ENCODE measurements around the gene RDH13. TPM values are rescaled to one million over a fixed set of nuclear protein-coding genes. Genes with fewer than 3 reads are reported as not detected.

The RDH13 gene
- total and polyA plus RNA-seq, 4 experiments from 2014 or later = 3.3 to 27.4 (median 19.8) TPM

DNA sequence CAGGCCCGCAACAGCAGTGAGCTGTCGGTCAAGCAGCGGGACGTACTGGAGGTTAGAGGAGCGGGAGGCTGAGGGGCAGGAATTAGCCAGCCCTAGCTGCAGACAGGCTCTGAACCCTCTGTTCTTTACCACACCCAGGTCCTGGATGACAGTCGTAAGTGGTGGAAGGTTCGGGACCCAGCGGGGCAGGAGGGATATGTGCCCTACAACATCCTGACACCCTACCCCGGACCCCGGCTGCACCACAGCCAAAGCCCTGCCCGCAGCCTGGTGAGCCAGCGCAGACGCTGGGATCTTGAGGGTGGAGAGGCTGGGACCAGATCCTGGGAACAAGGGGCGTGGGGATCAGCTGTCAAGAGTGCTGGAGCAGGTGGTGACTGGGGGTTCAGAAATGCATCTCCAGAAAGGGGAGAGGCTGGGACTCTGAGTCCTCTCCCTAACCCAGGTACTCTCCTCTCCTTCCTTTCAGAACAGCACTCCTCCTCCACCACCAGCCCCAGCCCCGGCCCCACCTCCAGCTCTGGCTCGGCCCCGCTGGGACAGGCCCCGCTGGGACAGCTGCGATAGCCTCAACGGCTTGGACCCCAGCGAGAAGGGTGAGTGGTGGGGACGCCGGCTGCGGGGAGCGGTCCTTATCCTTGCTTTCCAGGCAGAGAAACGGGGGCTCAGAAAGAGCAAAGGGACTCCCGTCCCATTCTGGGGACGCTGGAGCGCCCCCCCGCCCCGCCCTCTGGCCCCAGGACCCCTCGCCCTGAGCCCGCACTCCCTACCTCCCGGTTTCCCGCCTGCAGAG is 23.2 kb upstream of the RDH13 start:
- H3K9me3 Mint-ChIP-seq = peaks cover 0 to 2% (median 0%) of the 10 kb centered on the region in 8 donors
- peak overlapping the region in 4 of 8 donors; percentile 24 to 66 (median 29) for H3K4me3 Mint-ChIP-seq
- POLR2A ChIA-PET (ENCODE audit: partially characterized antibody) = interaction anchor here (0.7 to 2.9 kb wide), 4 partner anchors 23 to 547 kb away, joined by 3 to 12 read pairs (median 4); partner anchors contain the start of genes KMT5C, PPP1R12C and RDH13
- Histone ChIP-seq H3K4me3 (ENCODE audit: low read length in 2 of 2) (no peak overlapping the region), H3K27ac (ENCODE audit: low read depth, low read length) (no peak overlapping the region), H3K36me3 (ENCODE audit: insufficient read depth, low read length) (no peaks in the 10 kb centered on the region), H3K9me3 (ENCODE audit: control insufficient read depth in 1 of 2, low read length in 2 of 2) (no peaks in the 10 kb centered on the region), H3K27me3 (ENCODE audit: insufficient read depth, low read length) (peaks cover 12% of the 10 kb centered on the region), H3K4me1 (ENCODE audit: insufficient read depth, low read length) (peaks cover 34% of the 10 kb centered on the region)
- no peak for DNase-seq
- CTCF ChIA-PET (ENCODE audit: partially characterized antibody) = no interaction called here
- peaks cover 11% of the 10 kb centered on the region in 2 donors for H3K36me3 Mint-ChIP-seq
- intact Hi-C loops (cut with micrococcal nuclease) = no loop called here
- peaks cover 27 to 49% of the 10 kb centered on the region in 2 donors for H3K27me3 Mint-ChIP-seq
- peaks cover 15 to 50% (median 28%) of the 10 kb centered on the region in 4 donors for H3K4me1 Mint-ChIP-seq
- H3K27ac Mint-ChIP-seq = peak overlapping the region in 1 of 7 donors; percentile 53

DNA sequence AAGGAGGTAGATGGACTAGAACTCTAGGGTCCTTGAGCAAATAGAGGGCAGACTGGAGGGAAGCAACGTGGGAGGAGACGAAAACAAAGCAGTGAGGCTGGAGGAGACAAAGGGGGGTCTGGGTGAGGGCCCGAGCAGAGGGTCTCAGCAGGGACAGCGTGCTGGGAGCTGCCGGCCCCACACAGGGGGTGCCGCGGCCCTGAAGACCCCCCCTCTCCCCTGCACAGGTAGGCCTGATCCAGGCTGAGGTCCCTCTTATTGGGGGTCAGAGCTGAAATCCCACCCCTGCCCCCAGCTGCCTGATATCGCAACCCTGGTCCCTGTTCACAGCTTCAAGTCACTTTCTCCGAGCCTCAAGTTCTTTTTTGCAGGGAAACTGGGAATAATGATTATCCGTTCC is 21.5 kb upstream of the RDH13 start:
- Mint-ChIP-seq H3K9me3 (peaks cover 0 to 5% (median 0%) of the 10 kb centered on the region in 8 donors), H3K27ac (no peak overlapping the region), H3K36me3 (no peaks in the 10 kb centered on the region), H3K27me3 (peaks cover 30 to 61% of the 10 kb centered on the region in 2 donors), H3K4me1 (peaks cover 22 to 58% (median 39%) of the 10 kb centered on the region in 4 donors), H3K4me3 (peak overlapping the region in 1 of 8 donors; percentile 25)
- Histone ChIP-seq H3K9me3 (ENCODE audit: control insufficient read depth in 1 of 2, low read length in 2 of 2) (no peaks in the 10 kb centered on the region), H3K4me3 (ENCODE audit: low read length in 2 of 2) (no peak overlapping the region), H3K27ac (ENCODE audit: low read depth, low read length) (no peak overlapping the region), H3K36me3 (ENCODE audit: insufficient read depth, low read length) (no peaks in the 10 kb centered on the region), H3K4me1 (ENCODE audit: insufficient read depth, low read length) (peaks cover 45% of the 10 kb centered on the region), H3K27me3 (ENCODE audit: insufficient read depth, low read length) (peaks cover 12% of the 10 kb centered on the region)
- ChIA-PET CTCF (ENCODE audit: partially characterized antibody) (no interaction called here), POLR2A (ENCODE audit: partially characterized antibody) (interaction anchor here (1.4 kb wide), 1 partner anchor 21 kb away, joined by 3 read pairs; no protein-coding TSS in a partner anchor)
- intact Hi-C loops (cut with micrococcal nuclease) = no loop called here
- DNase-seq = no peak

DNA sequence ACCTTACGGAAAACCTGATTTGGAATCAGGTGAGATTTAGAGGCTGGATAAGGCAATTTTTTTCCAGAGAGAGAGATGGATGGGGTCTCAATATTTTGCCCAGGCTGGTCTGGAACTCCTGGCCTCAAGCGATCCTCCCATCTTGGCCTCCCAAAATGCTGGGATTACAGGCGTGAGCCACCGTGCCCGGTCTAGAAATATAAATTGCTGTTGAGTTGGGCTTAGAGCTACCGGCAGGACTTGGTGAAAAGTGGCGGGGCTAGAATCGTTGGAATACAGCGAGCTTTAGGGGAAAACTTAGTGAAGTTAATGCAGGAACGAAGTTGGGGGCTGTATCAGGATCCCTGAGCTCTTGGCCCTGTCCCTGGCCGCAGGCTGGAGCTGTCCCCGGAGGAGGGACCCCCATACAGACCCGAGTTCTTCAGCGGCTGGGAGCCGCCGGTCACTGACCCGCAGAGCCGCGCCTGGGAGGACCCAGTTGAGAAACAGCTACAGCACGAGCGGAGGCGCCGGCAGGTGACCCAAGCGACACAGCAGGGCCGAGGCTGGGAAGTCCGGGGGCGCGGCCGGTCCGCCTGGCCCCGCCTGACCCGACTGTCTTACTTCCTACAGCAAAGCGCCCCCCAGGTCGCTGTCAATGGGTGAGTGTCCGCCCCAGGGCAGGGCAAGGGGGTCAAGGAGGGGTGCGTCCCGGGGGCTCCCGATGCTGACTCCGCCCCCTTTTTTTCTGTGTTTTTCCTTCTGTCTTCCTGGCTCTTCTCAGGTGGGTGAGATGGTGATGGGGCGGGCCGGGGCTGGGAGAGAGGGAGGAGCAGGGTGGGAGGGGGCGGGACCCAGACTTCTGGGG is 20.3 kb upstream of the RDH13 start:
- Mint-ChIP-seq H3K27ac (peak overlapping the region in 2 of 7 donors; percentile 55 to 68), H3K4me1 (peaks cover 20 to 51% (median 35%) of the 10 kb centered on the region in 4 donors), H3K27me3 (peaks cover 26 to 55% of the 10 kb centered on the region in 2 donors), H3K4me3 (peak overlapping the region in 5 of 8 donors; percentile 67 to 84 (median 78)), H3K36me3 (no peaks in the 10 kb centered on the region), H3K9me3 (peaks cover 0 to 3% (median under 1%) of the 10 kb centered on the region in 8 donors)
- H3K27ac ChIP-seq (ENCODE audit: low read depth, low read length) = no peak overlapping the region
- peaks cover 43% of the 10 kb centered on the region for H3K4me1 ChIP-seq (ENCODE audit: insufficient read depth, low read length)
- CTCF ChIA-PET (ENCODE audit: partially characterized antibody) = no interaction called here
- no peak overlapping the region for H3K4me3 ChIP-seq (ENCODE audit: low read length in 2 of 2)
- POLR2A ChIA-PET (ENCODE audit: partially characterized antibody) = interaction anchor here (0.7 to 1.4 kb wide), 2 partner anchors 20 to 35 kb away, joined by 3 to 5 read pairs; partner anchors contain the start of gene PPP1R12C
- intact Hi-C loops (cut with micrococcal nuclease) = no loop called here
- no peaks in the 10 kb centered on the region for H3K36me3 ChIP-seq (ENCODE audit: insufficient read depth, low read length)
- no peak for DNase-seq
- peaks cover 12% of the 10 kb centered on the region for H3K27me3 ChIP-seq (ENCODE audit: insufficient read depth, low read length)
- no peaks in the 10 kb centered on the region for H3K9me3 ChIP-seq (ENCODE audit: control insufficient read depth in 1 of 2, low read length in 2 of 2)

DNA sequence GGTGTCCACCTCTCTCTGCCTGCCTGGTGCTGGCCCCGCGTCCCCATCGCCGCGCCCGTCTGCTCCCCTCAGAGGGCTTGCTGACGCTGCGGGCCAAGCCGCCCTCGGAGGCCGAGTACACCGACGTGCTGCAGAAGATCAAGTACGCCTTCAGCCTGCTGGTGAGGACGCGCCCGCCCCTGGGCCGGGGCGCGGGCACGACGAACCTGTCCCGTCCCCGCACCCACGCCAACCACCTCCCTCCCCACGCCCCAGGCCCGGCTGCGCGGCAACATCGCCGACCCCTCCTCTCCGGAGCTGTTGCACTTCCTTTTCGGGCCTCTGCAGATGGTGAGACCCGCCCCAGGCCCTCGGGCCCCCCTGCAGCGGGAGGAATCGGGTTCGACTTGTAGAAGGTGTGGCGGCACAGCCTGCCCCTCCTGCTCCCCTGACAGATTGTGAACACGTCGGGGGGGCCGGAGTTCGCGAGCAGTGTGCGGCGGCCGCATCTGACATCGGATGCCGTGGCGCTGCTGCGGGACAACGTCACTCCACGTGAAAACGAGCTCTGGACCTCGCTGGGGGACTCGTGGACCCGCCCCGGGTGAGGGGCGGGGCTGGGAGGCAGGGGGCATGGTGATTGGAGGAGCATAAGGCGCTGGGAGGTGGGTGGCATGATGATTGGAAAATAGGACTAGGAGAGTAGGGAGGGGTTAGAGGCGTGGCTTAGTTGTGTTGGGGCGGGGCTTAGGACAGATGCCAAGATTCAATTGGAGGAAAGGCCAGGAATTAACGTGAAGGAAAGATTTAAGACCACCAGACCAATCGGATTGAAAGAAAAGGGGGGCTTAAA is 19.3 kb upstream of the RDH13 start:
- intact Hi-C loops (cut with micrococcal nuclease) = no loop called here
- Mint-ChIP-seq H3K27me3 (peaks cover 18 to 46% of the 10 kb centered on the region in 2 donors), H3K36me3 (no peaks in the 10 kb centered on the region), H3K4me1 (peaks cover 13 to 41% (median 26%) of the 10 kb centered on the region in 4 donors), H3K4me3 (peak overlapping the region; percentile 60 to 84 (median 70)), H3K27ac (peak overlapping the region in 1 of 7 donors; percentile 68), H3K9me3 (peaks cover 0 to 3% (median under 1%) of the 10 kb centered on the region in 8 donors)
- POLR2A ChIA-PET (ENCODE audit: partially characterized antibody) = interaction anchor here (2.5 to 3.4 kb wide), 2 partner anchors 19 to 35 kb away, joined by 13 to 20 read pairs; partner anchors contain the start of genes PPP1R12C and RDH13
- peak overlapping the region; percentile 11 to 77 for H3K4me3 ChIP-seq (ENCODE audit: low read length in 2 of 2)
- H3K4me1 ChIP-seq (ENCODE audit: insufficient read depth, low read length) = peaks cover 33% of the 10 kb centered on the region
- no peaks in the 10 kb centered on the region for H3K9me3 ChIP-seq (ENCODE audit: control insufficient read depth in 1 of 2, low read length in 2 of 2)
- no peak overlapping the region for H3K27ac ChIP-seq (ENCODE audit: low read depth, low read length)
- H3K27me3 ChIP-seq (ENCODE audit: insufficient read depth, low read length) = peaks cover 4% of the 10 kb centered on the region
- H3K36me3 ChIP-seq (ENCODE audit: insufficient read depth, low read length) = no peaks in the 10 kb centered on the region
- peak; percentile 21 to 66 (median 26) for DNase-seq
- CTCF ChIA-PET (ENCODE audit: partially characterized antibody) = no interaction called here

DNA sequence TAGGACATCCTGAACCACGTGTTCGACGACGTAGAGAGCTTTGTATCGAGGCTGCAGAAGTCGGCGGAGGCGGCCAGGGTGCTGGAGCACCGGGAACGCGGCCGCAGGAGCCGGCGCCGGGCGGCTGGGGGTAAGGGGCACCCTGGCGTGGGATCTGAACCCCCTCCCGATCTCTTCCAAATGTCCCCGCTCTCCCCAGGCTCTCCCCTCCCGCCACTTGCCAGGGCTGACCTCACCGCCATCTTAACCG is 18.7 kb upstream of the RDH13 start:
- Mint-ChIP-seq H3K9me3 (peaks cover 0 to 3% (median under 1%) of the 10 kb centered on the region in 8 donors), H3K27me3 (peaks cover 21 to 50% of the 10 kb centered on the region in 2 donors)
- intact Hi-C loops (cut with micrococcal nuclease) = loop anchor here (1.0 to 2.0 kb wide), 4 partner anchors 18 to 517 kb away; partner anchors contain the start of genes FIZ1, PPP1R12C and RDH13

DNA sequence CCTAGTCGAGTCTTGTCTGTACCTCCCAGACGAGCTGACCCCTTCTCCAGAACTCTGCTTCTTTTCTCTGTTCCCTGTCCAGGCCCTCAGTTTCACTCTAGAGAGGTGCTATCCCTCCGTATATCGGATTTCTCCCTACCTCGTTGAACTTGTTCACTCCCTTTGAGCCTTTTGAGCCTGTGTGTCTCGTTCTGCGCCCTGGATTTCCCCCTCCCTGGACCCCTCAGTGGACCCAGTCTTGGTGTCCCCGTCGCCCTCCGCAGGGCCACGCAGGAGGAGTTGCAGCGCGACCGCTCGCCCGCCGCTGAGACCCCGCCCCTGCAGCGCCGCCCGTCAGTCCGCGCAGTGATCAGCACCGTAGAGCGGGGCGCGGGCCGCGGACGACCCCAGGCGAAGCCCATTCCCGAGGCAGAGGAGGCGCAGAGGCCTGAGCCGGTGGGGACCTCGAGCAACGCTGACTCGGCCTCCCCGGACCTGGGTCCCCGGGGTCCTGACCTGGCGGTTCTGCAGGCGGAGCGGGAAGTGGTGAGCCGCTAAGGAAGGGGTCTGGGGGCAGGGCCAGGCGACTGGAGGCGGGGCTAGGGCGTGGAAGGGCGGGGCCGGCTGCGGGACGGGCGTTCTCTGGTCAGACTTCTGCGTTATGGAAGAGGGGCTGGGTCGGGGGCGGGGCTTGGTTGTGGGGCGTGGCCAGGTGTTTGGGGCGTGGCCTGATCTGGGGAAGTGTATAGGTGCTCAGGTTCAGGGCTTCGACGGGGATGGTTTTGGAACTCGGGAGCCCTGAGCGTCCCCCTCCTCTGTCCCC is 18.2 kb upstream of the RDH13 start:
- no peaks in the 10 kb centered on the region for H3K36me3 ChIP-seq (ENCODE audit: insufficient read depth, low read length)
- peak overlapping the region; percentile 81 to 91 (median 84) for H3K4me3 Mint-ChIP-seq
- CTCF ChIA-PET (ENCODE audit: partially characterized antibody) = interaction anchor here (1.1 kb wide), 1 partner anchor 8 kb away, joined by 4 read pairs; no protein-coding TSS in a partner anchor
- H3K9me3 Mint-ChIP-seq = peaks cover 0 to 3% (median under 1%) of the 10 kb centered on the region in 8 donors
- POLR2A ChIA-PET (ENCODE audit: partially characterized antibody) = interaction anchor here (0.7 to 3.4 kb wide), 4 partner anchors 8 to 303 kb away, joined by 3 to 20 read pairs (median 8); partner anchors contain the start of genes PPP1R12C, RDH13 and TMEM238
- intact Hi-C loops (cut with micrococcal nuclease) = loop anchor here (1.0 to 2.0 kb wide), 4 partner anchors 18 to 518 kb away; partner anchors contain the start of genes FIZ1, PPP1R12C and RDH13
- peaks cover 25 to 53% of the 10 kb centered on the region in 2 donors for H3K27me3 Mint-ChIP-seq
- no peaks in the 10 kb centered on the region for H3K36me3 Mint-ChIP-seq
- no peaks in the 10 kb centered on the region for H3K27me3 ChIP-seq (ENCODE audit: insufficient read depth, low read length)
- DNase-seq = peak; percentile 84 to 90 (median 86)
- peak overlapping the region; percentile 48 to 78 (median 68) for H3K27ac Mint-ChIP-seq
- H3K27ac ChIP-seq (ENCODE audit: low read depth, low read length) = peak overlapping the region; percentile 9
- H3K4me1 Mint-ChIP-seq = peaks cover 12 to 39% (median 24%) of the 10 kb centered on the region in 4 donors
- peaks cover 23% of the 10 kb centered on the region for H3K4me1 ChIP-seq (ENCODE audit: insufficient read depth, low read length)
- peak overlapping the region; percentile 77 to 86 for H3K4me3 ChIP-seq (ENCODE audit: low read length in 2 of 2)
- no peaks in the 10 kb centered on the region for H3K9me3 ChIP-seq (ENCODE audit: control insufficient read depth in 1 of 2, low read length in 2 of 2)

More for the DNA sequence above, 18.7 kb upstream of the RDH13 start:
- peaks cover 12 to 39% (median 24%) of the 10 kb centered on the region in 4 donors for H3K4me1 Mint-ChIP-seq
- Histone ChIP-seq H3K27me3 (ENCODE audit: insufficient read depth, low read length) (no peaks in the 10 kb centered on the region), H3K4me3 (ENCODE audit: low read length in 2 of 2) (peak overlapping the region; percentile 11 to 77), H3K27ac (ENCODE audit: low read depth, low read length) (no peak overlapping the region), H3K36me3 (ENCODE audit: insufficient read depth, low read length) (no peaks in the 10 kb centered on the region), H3K9me3 (ENCODE audit: control insufficient read depth in 1 of 2, low read length in 2 of 2) (no peaks in the 10 kb centered on the region), H3K4me1 (ENCODE audit: insufficient read depth, low read length) (peaks cover 28% of the 10 kb centered on the region)
- H3K27ac Mint-ChIP-seq = peak overlapping the region in 4 of 7 donors; percentile 48 to 74 (median 60)
- DNase-seq = no peak
- H3K4me3 Mint-ChIP-seq = peak overlapping the region; percentile 81 to 91 (median 84)
- ChIA-PET CTCF (ENCODE audit: partially characterized antibody) (no interaction called here), POLR2A (ENCODE audit: partially characterized antibody) (interaction anchor here (2.5 to 3.4 kb wide), 2 partner anchors 19 to 36 kb away, joined by 13 to 20 read pairs; partner anchors contain the start of genes PPP1R12C and RDH13)
- H3K36me3 Mint-ChIP-seq = no peaks in the 10 kb centered on the region

All from CD4-positive, alpha-beta memory T cell (primary cell).